GM19324 (cell line): ENCODE measurements around the gene PPM1E.

ENCODE experiments used
- ATAC-seq: cut with Tn5 transposase; IDR thresholded peaks from one replicate; pipeline ENCODE4 v1.9.1; 2021; ENCODE audit warnings: mild to moderate bottlenecking, moderate library complexity; ENCODE audit not compliant: unreplicated experiment, low FRiP score

Gene PPM1E

DNA sequence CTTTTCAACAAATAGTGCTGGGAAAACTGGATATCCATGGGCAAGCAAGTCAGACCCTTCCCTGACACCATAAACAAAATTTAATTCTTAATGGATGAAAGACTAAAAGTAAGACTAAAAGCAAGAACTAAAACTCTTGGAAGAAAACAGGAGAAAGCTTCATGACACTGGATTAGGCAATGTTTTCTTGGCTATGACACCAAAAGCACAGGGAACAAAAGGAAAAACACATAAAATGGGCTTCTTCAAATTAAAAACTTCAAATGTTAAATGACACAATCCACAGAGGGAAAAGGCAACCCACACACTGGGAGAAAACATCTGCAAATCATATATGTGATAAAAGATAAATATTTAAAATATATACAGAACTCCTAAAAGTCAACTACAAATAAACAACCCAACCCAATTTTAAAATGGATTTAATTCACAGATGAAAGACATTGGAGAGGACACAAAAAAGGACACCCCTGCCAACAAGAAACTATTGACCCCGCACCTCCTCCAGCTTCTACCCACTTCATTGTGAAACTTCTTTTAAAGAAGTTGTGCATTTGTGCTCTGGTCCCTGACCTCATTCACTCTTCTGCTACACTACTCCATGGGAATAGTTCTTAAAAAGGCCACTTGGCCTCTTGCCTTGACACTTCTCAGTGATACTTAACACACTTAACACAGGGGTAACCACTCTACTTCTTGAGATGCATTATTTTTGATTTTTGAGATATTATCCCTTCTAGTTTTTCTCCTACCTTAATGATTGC lies 270.7 kb downstream of the PPM1E start:
- no peak for ATAC-seq

DNA sequence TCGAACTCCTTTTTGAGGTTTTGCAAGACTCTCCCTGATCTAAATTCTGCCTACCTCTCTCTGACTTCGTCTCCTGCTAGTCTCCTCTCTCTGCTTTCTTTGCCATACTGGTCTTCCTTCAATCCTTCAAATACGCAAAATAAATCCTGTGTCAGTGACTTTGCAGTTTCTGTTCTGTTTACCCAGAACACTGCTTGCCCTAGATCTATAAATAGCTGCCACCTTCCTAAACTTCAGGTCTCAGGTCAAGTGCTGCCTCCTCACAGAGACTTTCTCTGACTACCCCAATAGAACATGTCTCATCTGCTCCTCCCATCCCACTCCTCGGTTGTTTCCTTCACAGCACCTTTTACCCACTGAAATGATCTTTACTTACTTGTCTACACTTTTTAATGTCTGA lies 272.1 kb downstream of the PPM1E start:
- no peak for ATAC-seq

DNA sequence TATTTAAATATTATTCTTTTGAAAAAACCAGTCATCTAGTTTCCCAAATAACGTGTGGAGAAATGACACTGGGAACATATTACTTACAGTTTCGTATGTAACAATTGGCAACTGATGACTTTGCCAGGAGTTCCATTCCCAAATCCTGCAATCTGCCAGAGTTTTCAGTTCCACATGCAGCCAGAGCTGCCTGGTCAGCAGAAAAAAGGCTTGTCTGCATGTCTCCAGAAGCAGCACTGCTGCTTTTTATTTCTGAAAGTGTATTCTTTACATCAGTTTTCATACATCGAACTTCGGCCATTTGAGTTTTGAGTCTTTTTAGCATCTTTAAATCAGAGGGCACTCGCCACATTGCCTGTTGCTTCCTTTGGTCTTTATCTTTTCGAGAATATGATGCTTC lies 272.7 kb downstream of the PPM1E start:
- no peak for ATAC-seq

DNA sequence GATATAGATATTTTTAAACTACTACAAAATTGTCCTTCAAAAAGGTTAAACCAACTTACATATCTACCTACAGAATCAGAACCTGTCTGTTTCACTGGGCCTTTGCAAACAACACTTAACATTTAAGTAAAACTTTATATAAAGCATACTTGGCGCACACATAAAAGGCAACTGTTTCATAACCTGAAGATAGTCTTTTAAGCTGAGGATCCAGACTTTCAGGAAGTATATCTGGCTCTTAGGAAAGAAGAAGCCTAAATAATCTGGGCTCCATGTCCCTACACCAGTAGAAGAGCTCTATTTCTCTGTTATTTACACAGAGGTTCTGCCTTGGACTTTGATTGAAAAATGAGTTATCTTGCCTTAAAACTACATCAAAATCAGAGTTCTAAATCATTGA lies 275.2 kb downstream of the PPM1E start:
- no peak for ATAC-seq
